ENCODE measurements around the gene IQCK. TPM values are rescaled to one million over a fixed set of nuclear protein-coding genes. Genes with fewer than 3 reads are reported as not detected.
A peak's percentile ranks its signal among the peaks of the same experiment; 100 is the strongest.

IQCK gene
- total RNA-seq, 1 donor from 2014 or later: 19.2 TPM

DNA sequence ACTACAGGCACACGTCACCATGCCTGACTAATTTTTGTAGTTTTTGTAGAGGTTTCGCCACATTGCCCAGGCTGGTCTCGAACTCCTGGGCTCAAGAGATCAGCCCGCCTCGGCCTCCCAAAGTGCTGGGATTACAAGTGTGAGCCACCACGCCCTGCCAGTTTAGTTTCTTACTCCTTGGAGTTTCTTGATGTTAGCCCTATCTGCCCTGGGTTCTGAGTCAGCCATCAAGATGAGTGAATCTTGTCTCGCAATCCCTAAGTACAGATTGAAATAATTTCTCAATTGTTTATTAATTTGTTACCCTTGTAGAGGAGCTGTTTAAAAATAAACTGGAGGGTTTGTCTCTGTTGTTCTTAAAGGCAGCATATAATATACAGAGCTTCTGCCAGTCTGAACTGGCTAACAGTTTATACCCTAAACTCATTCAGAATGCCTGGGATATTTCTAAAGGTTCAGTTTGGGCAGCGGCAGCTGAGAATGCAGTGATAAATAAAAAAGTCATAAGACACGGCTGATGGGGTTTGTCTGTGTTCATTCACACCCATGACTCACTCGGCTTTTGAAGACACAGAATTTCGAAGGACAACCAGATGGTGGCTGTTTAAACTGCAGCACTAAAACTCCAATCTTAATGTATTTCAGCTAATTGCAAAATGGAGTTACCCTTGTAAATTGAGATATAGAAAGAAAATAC is 127.0 kb downstream of the IQCK start:
- Histone ChIP-seq H3K27me3 (no peaks in the 10 kb centered on the region), H3K36me3 (no peaks in the 10 kb centered on the region), H3K27ac (peak overlapping the region; percentile 65), H3K4me3 (no peak overlapping the region), H3K4me1 (no peaks in the 10 kb centered on the region), H3K9me3 (no peaks in the 10 kb centered on the region)
- DNase-seq (ENCODE audit: extremely low spot score in 2 of 2): no peak
- TF ChIP-seq, protein P1, sequence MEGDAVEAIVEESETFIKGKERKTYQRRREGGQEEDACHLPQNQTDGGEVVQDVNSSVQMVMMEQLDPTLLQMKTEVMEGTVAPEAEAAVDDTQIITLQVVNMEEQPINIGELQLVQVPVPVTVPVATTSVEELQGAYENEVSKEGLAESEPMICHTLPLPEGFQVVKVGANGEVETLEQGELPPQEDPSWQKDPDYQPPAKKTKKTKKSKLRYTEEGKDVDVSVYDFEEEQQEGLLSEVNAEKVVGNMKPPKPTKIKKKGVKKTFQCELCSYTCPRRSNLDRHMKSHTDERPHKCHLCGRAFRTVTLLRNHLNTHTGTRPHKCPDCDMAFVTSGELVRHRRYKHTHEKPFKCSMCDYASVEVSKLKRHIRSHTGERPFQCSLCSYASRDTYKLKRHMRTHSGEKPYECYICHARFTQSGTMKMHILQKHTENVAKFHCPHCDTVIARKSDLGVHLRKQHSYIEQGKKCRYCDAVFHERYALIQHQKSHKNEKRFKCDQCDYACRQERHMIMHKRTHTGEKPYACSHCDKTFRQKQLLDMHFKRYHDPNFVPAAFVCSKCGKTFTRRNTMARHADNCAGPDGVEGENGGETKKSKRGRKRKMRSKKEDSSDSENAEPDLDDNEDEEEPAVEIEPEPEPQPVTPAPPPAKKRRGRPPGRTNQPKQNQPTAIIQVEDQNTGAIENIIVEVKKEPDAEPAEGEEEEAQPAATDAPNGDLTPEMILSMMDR (IDR thresholded peaks at IDR 0.05): no peak
- TF ChIP-seq POLR2A (IDR thresholded peaks at IDR 0.05) (no peak), POLR2AphosphoS5 (IDR thresholded peaks at IDR 0.05; ENCODE audit: insufficient read depth in 1 of 2, low read depth in 1 of 2) (no peak)
- intact Hi-C loops (cut with DNase I): no loop called here

DNA sequence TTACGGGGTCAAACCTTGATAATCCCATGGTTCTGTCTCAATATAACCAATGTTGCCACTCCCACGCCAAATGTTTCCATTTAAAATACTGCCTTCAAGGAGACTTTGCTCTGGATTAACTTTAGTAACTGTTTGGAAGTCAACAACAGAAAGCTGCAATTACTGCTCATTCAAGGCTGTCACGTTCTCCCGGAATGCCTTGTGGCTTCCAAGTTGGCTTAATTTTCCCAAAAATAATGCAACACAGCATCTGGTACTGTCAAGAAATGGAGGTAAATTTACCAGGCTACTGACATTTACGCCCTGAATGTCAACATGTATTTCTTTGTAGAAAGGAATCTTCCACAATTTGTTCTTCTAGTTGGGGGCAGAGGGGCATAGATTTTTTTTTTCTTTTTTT is 128.4 kb downstream of the IQCK start:
- intact Hi-C loops (cut with DNase I): no loop called here
- Histone ChIP-seq H3K9me3 (no peaks in the 10 kb centered on the region), H3K27ac (peak overlapping the region; percentile 20), H3K36me3 (no peaks in the 10 kb centered on the region), H3K27me3 (no peaks in the 10 kb centered on the region), H3K4me3 (no peak overlapping the region), H3K4me1 (no peaks in the 10 kb centered on the region)
- TF ChIP-seq POLR2AphosphoS5 (IDR thresholded peaks at IDR 0.05; ENCODE audit: insufficient read depth in 1 of 2, low read depth in 1 of 2) (no peak), POLR2A (IDR thresholded peaks at IDR 0.05) (no peak)
- TF ChIP-seq, protein P1 (IDR thresholded peaks at IDR 0.05): no peak
- no peak for DNase-seq (ENCODE audit: extremely low spot score in 2 of 2)

DNA sequence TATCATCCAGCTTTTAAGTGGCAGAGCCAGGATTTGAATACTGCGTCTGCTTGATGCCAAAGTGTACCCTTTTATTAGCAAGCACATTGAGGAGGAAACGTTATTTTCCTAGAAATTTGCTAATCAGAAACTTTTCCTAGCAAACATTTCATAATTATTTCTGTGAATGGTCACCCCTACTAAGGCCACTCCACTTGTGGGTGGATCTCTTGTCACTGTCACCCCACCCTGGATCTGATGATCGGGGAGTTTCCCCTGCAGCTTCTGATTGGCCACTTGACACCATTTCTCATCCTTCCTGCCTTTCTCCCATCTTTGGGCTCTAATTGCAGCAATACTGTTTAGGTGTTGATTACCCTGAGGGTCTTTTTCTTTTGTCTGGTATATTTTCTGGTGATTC is 130.7 kb downstream of the IQCK start:
- no peak for DNase-seq (ENCODE audit: extremely low spot score in 2 of 2)
- H3K27me3 ChIP-seq: no peaks in the 10 kb centered on the region
- H3K9me3 ChIP-seq: no peaks in the 10 kb centered on the region
- H3K27ac ChIP-seq: no peak overlapping the region
- no peaks in the 10 kb centered on the region for H3K36me3 ChIP-seq
- H3K4me1 ChIP-seq: no peaks in the 10 kb centered on the region
- no peak overlapping the region for H3K4me3 ChIP-seq
- no peak for TF ChIP-seq POLR2A (IDR thresholded peaks at IDR 0.05)
- no peak for TF ChIP-seq POLR2AphosphoS5 (IDR thresholded peaks at IDR 0.05; ENCODE audit: insufficient read depth in 1 of 2, low read depth in 1 of 2)
- TF ChIP-seq, protein P1 (IDR thresholded peaks at IDR 0.05): no peak
- intact Hi-C loops (cut with DNase I): no loop called here

DNA sequence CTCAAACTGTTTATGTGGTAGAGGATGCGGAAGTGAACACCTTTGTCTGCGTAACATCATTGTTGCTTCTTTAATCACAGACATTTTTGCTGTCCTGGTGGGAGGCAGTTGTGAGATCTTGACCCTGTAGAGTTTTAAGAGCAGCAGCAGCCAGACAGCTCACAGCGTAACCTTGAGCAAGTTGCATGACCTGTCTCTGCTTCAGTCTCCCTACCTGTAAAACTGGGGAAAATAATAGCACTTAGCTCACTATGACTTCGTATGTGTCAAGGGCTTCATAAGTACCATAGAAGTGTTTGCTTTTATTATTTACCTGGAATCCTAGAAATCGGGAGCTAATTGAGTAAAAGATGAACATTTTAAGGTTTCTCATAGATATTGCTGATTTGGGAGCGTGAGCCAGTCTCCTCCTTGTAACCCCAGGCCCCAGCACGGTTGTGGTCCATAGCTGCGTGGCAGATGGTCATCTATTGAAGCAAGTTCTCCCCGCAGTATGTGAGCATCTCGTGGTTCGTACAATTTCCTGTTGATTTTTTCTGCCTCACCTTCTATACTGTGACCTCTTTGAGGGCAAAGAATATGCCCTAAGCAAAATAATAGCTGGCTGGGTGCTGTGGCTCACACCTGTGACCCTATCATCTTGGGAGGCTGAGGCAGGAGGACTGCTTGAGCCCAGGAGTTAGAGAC is 132.2 kb downstream of the IQCK start:
- Histone ChIP-seq H3K36me3 (no peaks in the 10 kb centered on the region), H3K4me3 (no peak overlapping the region), H3K27me3 (no peaks in the 10 kb centered on the region), H3K4me1 (no peaks in the 10 kb centered on the region), H3K9me3 (no peaks in the 10 kb centered on the region), H3K27ac (no peak overlapping the region)
- intact Hi-C loops (cut with DNase I): no loop called here
- no peak for DNase-seq (ENCODE audit: extremely low spot score in 2 of 2)
- no peak for TF ChIP-seq POLR2A (IDR thresholded peaks at IDR 0.05)
- TF ChIP-seq POLR2AphosphoS5 (IDR thresholded peaks at IDR 0.05; ENCODE audit: insufficient read depth in 1 of 2, low read depth in 1 of 2): no peak
- TF ChIP-seq, protein P1 (IDR thresholded peaks at IDR 0.05): no peak

DNA sequence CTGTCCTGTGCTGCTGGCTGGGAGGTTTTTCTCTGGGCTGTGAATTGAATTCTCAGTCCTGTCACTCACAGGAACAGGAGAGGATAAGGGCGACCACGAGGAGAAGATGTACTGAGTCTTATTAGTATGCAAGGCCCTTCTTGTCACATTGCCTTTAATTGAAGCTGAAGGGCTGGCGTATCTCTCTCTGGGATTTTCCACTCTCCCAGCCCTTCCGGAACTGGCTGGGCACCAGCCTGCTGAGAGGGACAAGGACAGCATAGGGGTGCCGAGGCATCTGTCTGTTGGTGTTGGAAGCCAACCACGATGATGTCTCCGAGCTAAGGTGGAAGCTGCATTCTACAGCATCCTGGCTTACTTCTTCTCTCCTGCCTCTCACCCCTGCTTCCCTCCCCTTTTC is 133.4 kb downstream of the IQCK start:
- TF ChIP-seq, protein P1 (IDR thresholded peaks at IDR 0.05): no peak
- TF ChIP-seq POLR2A (IDR thresholded peaks at IDR 0.05): no peak
- TF ChIP-seq POLR2AphosphoS5 (IDR thresholded peaks at IDR 0.05; ENCODE audit: insufficient read depth in 1 of 2, low read depth in 1 of 2): no peak
- H3K27ac ChIP-seq: no peak overlapping the region
- H3K36me3 ChIP-seq: no peaks in the 10 kb centered on the region

More for the DNA sequence above, 133.4 kb downstream of the IQCK start:
- Histone ChIP-seq H3K27me3 (no peaks in the 10 kb centered on the region), H3K9me3 (no peaks in the 10 kb centered on the region), H3K4me3 (no peak overlapping the region), H3K4me1 (no peaks in the 10 kb centered on the region)
- intact Hi-C loops (cut with DNase I): no loop called here
- no peak for DNase-seq (ENCODE audit: extremely low spot score in 2 of 2)

Measured in vagina (tissue), 2 donors.